ENCODE measurements around the gene ADSS1. TPM values are rescaled to one million over a fixed set of nuclear protein-coding genes. Genes with fewer than 3 reads are reported as not detected.

ADSS1 gene
- total RNA-seq, 4 donors from 2014 or later, result 4.4 to 11.3 (median 7.1) TPM; not detected in 1

GRCh38 chr14:104703269-104703668, 20.8 kb upstream of the ADSS1 start:
- peaks cover 0 to 19% (median 2%) of the 10 kb centered on the region in 4 donors for H3K36me3 ChIP-seq
- in situ Hi-C loops (cut with MboI; ENCODE audit: low pct_ligation_motif_present in 1 of 4, low pct_unique_long_range_greater_than_20kb in 1 of 4, low sequenced_read_pairs in 3 of 4) (loop anchor here in 1 of 4 donors (10.0 kb wide), 1 partner anchor 48 kb away; no protein-coding TSS in a partner anchor), intact Hi-C loops (cut with DNase I; ENCODE audit: low total_unique reads) (no loop called here)
- H3K9me3 ChIP-seq, result no peaks in the 10 kb centered on the region
- H3K4me3 ChIP-seq, result no peak overlapping the region
- peaks cover 0 to 17% (median 9%) of the 10 kb centered on the region in 4 donors for H3K4me1 ChIP-seq
- TF ChIP-seq POLR2AphosphoS5 (IDR thresholded peaks at IDR 0.05) (no peak), CTCF (IDR thresholded peaks at IDR 0.05) (no peak), EP300 (IDR thresholded peaks at IDR 0.05; ENCODE audit: low read depth) (no peak), POLR2A (IDR thresholded peaks at IDR 0.05) (no peak)
- 89% methylated on average over 14 of the region's 28 CpGs; no CpG with 5 or more reads in 1 of the 2 donors for WGBS, 2 donors (ENCODE audit: low coverage in 1 of 2)
- no peaks in the 10 kb centered on the region for H3K27me3 ChIP-seq
- DNase-seq, result no peak
- H3K27ac ChIP-seq, result no peak overlapping the region

DNA sequence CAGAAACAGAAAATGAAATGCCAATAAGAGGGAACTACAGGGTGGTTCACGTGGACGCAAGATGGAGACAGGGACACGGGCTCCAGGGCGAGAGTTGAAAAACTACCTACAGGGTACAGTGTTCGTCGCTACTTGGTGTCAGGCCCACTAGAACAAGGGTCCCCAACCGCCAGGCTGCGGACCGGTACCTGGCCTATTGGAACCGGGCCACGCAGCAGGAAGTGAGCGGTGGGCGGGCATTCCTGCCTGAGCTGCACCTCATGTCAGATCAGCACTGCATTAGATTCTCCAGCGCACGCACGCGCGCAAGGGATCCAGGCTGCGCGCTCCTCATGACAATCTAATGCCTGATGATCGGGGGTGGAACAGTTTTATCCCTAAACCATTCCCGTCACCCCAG, 19.8 kb upstream of the ADSS1 start:
- in situ Hi-C loops (cut with MboI; ENCODE audit: low pct_ligation_motif_present in 1 of 4, low pct_unique_long_range_greater_than_20kb in 1 of 4, low sequenced_read_pairs in 3 of 4) (loop anchor here in 1 of 4 donors (10.0 kb wide), 1 partner anchor 49 kb away; no protein-coding TSS in a partner anchor), intact Hi-C loops (cut with DNase I; ENCODE audit: low total_unique reads) (no loop called here)
- TF ChIP-seq EP300 (IDR thresholded peaks at IDR 0.05; ENCODE audit: low read depth) (no peak), POLR2AphosphoS5 (IDR thresholded peaks at IDR 0.05) (no peak), POLR2A (IDR thresholded peaks at IDR 0.05) (no peak), CTCF (IDR thresholded peaks at IDR 0.05) (no peak)
- no peaks in the 10 kb centered on the region for H3K27me3 ChIP-seq
- no peak overlapping the region for H3K27ac ChIP-seq
- peaks cover 0 to 19% (median 2%) of the 10 kb centered on the region in 4 donors for H3K36me3 ChIP-seq
- H3K4me1 ChIP-seq, result peaks cover 0 to 7% (median 2%) of the 10 kb centered on the region in 4 donors
- no peaks in the 10 kb centered on the region for H3K9me3 ChIP-seq
- no peak for DNase-seq
- H3K4me3 ChIP-seq, result no peak overlapping the region
- 95 to 98% methylated on average over 8 to 22 of the region's 22 CpGs for WGBS, 2 donors (ENCODE audit: low coverage in 1 of 2)

GRCh38 chr14:104705340-104706047, 18.5 kb upstream of the ADSS1 start:
- no peaks in the 10 kb centered on the region for H3K9me3 ChIP-seq
- TF ChIP-seq EP300 (IDR thresholded peaks at IDR 0.05; ENCODE audit: low read depth) (no peak), POLR2A (IDR thresholded peaks at IDR 0.05) (no peak), POLR2AphosphoS5 (IDR thresholded peaks at IDR 0.05) (no peak), CTCF (IDR thresholded peaks at IDR 0.05) (no peak)
- no peak overlapping the region for H3K27ac ChIP-seq
- 91 to 100% methylated on average over 1 to 12 of the region's 21 CpGs for WGBS, 2 donors (ENCODE audit: low coverage in 1 of 2)
- H3K36me3 ChIP-seq, result peaks cover 0 to 19% (median 4%) of the 10 kb centered on the region in 4 donors
- in situ Hi-C loops (cut with MboI; ENCODE audit: low pct_ligation_motif_present in 1 of 4, low pct_unique_long_range_greater_than_20kb in 1 of 4, low sequenced_read_pairs in 3 of 4) (loop anchor here in 1 of 4 donors (10.0 kb wide), 1 partner anchor 51 kb away; no protein-coding TSS in a partner anchor), intact Hi-C loops (cut with DNase I; ENCODE audit: low total_unique reads) (no loop called here)
- no peaks in the 10 kb centered on the region for H3K4me1 ChIP-seq
- H3K27me3 ChIP-seq, result no peaks in the 10 kb centered on the region
- no peak for DNase-seq
- no peak overlapping the region for H3K4me3 ChIP-seq

- in situ Hi-C loops (cut with MboI; ENCODE audit: low pct_ligation_motif_present in 1 of 4, low pct_unique_long_range_greater_than_20kb in 1 of 4, low sequenced_read_pairs in 3 of 4), result loop anchor here in 1 of 4 donors (10.0 kb wide), 1 partner anchor 52 kb away; no protein-coding TSS in a partner anchor
- no peaks in the 10 kb centered on the region for H3K9me3 ChIP-seq
- TF ChIP-seq EP300 (IDR thresholded peaks at IDR 0.05; ENCODE audit: low read depth), result no peak
- TF ChIP-seq POLR2A (IDR thresholded peaks at IDR 0.05), result no peak
- TF ChIP-seq CTCF (IDR thresholded peaks at IDR 0.05), result no peak
- TF ChIP-seq POLR2AphosphoS5 (IDR thresholded peaks at IDR 0.05), result no peak
- no peak overlapping the region for H3K4me3 ChIP-seq
- peaks cover 0 to 28% (median 7%) of the 10 kb centered on the region in 4 donors for H3K36me3 ChIP-seq
- WGBS, 2 donors (ENCODE audit: low coverage in 1 of 2), result 60% methylated on average over 24 of the region's 28 CpGs; no CpG with 5 or more reads in 1 of the 2 donors
- no peak overlapping the region for H3K27ac ChIP-seq
- no peaks in the 10 kb centered on the region for H3K4me1 ChIP-seq
- DNase-seq, result no peak
- intact Hi-C loops (cut with DNase I; ENCODE audit: low total_unique reads), result no loop called here
- H3K27me3 ChIP-seq, result no peaks in the 10 kb centered on the region
These were observed 17.1 kb upstream of the ADSS1 start for GRCh38 chr14:104706733-104707607.

Measured in transverse colon (tissue), 4 donors.